Measurements from ENCODE around the gene PPARG. TPM values are rescaled to one million over a fixed set of nuclear protein-coding genes. Genes with fewer than 3 reads are reported as not detected.

Gene PPARG
- total and polyA plus RNA-seq, 4 donors: 5.2 to 15.7 (median 7.0) TPM

DNA sequence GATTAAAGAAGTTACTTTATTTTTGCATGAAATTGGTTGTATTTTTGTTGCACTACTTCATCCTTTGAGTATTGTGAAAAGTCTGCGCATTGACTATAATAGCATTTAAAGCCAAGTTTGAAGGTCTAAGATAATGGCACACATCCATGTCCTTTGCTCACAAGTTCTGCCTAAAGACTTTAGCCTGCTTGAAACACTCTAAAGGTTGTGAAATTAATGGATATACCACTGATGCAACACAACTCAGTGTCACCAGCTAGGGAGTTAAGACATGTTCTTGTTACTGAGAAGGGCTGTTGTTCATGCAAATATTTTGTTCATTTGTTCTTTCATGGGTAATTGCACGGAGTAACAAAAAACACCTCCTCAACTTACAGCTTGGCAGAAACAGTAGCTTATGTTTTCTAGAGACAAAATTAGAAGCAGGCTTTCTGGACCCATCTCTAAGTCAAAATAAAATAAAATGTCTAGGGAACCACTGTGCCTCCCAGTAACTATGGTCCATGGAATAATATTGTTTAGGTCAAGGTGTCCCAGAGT, 83.9 kb downstream of the PPARG start:
- no peak for DNase-seq (ENCODE audit: low spot score)
- Histone ChIP-seq H3K4me3 (ENCODE audit: low read depth in 1 of 3, low read length in 3 of 3) (no peak overlapping the region), H3K36me3 (ENCODE audit: control insufficient read depth in 4 of 4, insufficient read depth in 3 of 4, low read depth in 1 of 4, low read length in 3 of 4) (no peaks in the 10 kb centered on the region), H3K9me3 (ENCODE audit: control insufficient read depth in 4 of 4, low read length in 3 of 4) (no peaks in the 10 kb centered on the region), H3K27ac (ENCODE audit: low read depth in 1 of 2, low read length in 2 of 2) (no peak overlapping the region), H3K27me3 (ENCODE audit: control insufficient read depth in 4 of 4, insufficient read depth in 4 of 4, low read length in 3 of 4) (no peaks in the 10 kb centered on the region), H3K4me1 (ENCODE audit: control insufficient read depth in 4 of 4, insufficient read depth in 4 of 4, low read length in 3 of 4) (peaks cover 7 to 36% (median 30%) of the 10 kb centered on the region in 4 donors), H3K9ac (ENCODE audit: low read depth in 1 of 2, low read length in 2 of 2) (no peak overlapping the region)
- 94% methylated on average over 2 of the region's 2 CpGs for WGBS
- TF ChIP-seq, protein P1, sequence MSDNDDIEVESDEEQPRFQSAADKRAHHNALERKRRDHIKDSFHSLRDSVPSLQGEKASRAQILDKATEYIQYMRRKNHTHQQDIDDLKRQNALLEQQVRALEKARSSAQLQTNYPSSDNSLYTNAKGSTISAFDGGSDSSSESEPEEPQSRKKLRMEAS (IDR thresholded peaks at IDR 0.05): no peak
- peak in 1 of 2 donors; percentile 10 for TF ChIP-seq HNF4A (conservative IDR thresholded peaks at IDR 0.05)

DNA sequence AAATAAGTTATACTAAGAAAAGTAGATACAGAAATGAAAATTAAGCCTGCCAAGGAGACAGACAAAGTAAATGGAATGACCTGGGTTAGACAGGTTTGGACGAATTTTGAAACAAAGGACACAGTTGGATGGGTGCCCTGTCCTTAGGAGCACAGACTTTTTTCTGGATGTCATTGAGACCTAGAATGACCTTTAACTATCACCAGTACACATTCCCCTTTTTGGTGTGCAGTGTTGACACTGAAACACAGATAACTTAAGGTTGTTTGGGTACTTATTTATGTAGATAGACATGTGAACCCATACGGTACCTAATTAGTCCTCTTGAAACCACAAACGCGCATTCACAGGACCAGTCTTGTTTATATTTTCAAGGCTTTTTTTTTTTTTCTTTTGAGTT, 86.7 kb downstream of the PPARG start:
- H3K27ac ChIP-seq (ENCODE audit: low read depth in 1 of 2, low read length in 2 of 2): no peak overlapping the region
- no peaks in the 10 kb centered on the region for H3K27me3 ChIP-seq (ENCODE audit: control insufficient read depth in 4 of 4, insufficient read depth in 4 of 4, low read length in 3 of 4)
- DNase-seq (ENCODE audit: low spot score): no peak
- H3K9me3 ChIP-seq (ENCODE audit: control insufficient read depth in 4 of 4, low read length in 3 of 4): no peaks in the 10 kb centered on the region
- H3K36me3 ChIP-seq (ENCODE audit: control insufficient read depth in 4 of 4, insufficient read depth in 3 of 4, low read depth in 1 of 4, low read length in 3 of 4): no peaks in the 10 kb centered on the region
- WGBS: 49% methylated on average over 4 of the region's 4 CpGs
- no peak overlapping the region for H3K4me3 ChIP-seq (ENCODE audit: low read depth in 1 of 3, low read length in 3 of 3)
- H3K9ac ChIP-seq (ENCODE audit: low read depth in 1 of 2, low read length in 2 of 2): no peak overlapping the region
- TF ChIP-seq RXRA (IDR thresholded peaks at IDR 0.05) (peak; percentile 71 to 84), HNF4A (conservative IDR thresholded peaks at IDR 0.05) (peak; percentile 38 to 42), RAD21 (IDR thresholded peaks at IDR 0.05) (peak in 1 of 2 donors; percentile 30), HNF4G (IDR thresholded peaks at IDR 0.05) (no peak), SP1 (IDR thresholded peaks at IDR 0.05) (peak; percentile 32), EGR1 (IDR thresholded peaks at IDR 0.05; ENCODE audit: low read depth in 2 of 2) (no peak)
- H3K4me1 ChIP-seq (ENCODE audit: control insufficient read depth in 4 of 4, insufficient read depth in 4 of 4, low read length in 3 of 4): peaks cover 7 to 32% (median 29%) of the 10 kb centered on the region in 4 donors

DNA sequence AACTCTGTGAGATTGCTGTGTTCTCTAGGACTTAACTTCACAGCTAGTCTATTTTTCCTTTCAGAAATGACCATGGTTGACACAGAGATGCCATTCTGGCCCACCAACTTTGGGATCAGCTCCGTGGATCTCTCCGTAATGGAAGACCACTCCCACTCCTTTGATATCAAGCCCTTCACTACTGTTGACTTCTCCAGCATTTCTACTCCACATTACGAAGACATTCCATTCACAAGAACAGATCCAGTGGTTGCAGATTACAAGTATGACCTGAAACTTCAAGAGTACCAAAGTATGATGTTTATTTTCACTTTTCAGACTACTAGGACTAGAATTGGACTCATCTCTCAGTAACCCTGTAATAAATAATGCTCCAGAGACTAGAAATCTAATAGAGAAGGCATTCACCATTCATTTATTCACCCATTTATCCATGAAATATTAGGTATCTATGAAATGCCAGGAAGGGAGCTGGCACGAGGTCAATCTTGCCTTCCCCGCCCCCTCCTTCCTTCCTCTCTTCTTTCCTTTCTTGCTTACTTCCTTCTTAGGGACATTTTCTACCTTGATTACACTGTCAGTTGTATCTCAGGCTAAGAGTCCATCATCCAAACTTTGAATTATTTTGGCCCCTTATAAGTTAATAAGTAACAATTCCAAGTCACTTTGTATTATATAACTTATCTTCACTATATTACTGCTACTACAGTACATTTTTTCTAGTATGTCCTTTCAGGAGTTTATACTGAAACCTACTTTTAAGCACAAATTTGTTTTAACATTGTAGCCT, 91.0 kb downstream of the PPARG start:
- H3K4me3 ChIP-seq (ENCODE audit: low read depth in 1 of 3, low read length in 3 of 3): no peak overlapping the region
- peaks cover 5 to 16% (median 12%) of the 10 kb centered on the region in 4 donors for H3K4me1 ChIP-seq (ENCODE audit: control insufficient read depth in 4 of 4, insufficient read depth in 4 of 4, low read length in 3 of 4)
- WGBS: 84% methylated on average over 5 of the region's 5 CpGs
- no peak for DNase-seq (ENCODE audit: low spot score)
- TF ChIP-seq FOXA2 (IDR thresholded peaks at IDR 0.05) (no peak), RXRA (IDR thresholded peaks at IDR 0.05) (no peak), RAD21 (IDR thresholded peaks at IDR 0.05) (no peak), GABPA (IDR thresholded peaks at IDR 0.05 in 1 of 2, conservative IDR thresholded peaks at IDR 0.05 in 1 of 2) (no peak), JUND (IDR thresholded peaks at IDR 0.05) (no peak), TAF1 (conservative IDR thresholded peaks at IDR 0.05) (no peak), FOXA1 (IDR thresholded peaks at IDR 0.05) (no peak), HNF4A (conservative IDR thresholded peaks at IDR 0.05) (no peak)
- TF ChIP-seq, protein P2, sequence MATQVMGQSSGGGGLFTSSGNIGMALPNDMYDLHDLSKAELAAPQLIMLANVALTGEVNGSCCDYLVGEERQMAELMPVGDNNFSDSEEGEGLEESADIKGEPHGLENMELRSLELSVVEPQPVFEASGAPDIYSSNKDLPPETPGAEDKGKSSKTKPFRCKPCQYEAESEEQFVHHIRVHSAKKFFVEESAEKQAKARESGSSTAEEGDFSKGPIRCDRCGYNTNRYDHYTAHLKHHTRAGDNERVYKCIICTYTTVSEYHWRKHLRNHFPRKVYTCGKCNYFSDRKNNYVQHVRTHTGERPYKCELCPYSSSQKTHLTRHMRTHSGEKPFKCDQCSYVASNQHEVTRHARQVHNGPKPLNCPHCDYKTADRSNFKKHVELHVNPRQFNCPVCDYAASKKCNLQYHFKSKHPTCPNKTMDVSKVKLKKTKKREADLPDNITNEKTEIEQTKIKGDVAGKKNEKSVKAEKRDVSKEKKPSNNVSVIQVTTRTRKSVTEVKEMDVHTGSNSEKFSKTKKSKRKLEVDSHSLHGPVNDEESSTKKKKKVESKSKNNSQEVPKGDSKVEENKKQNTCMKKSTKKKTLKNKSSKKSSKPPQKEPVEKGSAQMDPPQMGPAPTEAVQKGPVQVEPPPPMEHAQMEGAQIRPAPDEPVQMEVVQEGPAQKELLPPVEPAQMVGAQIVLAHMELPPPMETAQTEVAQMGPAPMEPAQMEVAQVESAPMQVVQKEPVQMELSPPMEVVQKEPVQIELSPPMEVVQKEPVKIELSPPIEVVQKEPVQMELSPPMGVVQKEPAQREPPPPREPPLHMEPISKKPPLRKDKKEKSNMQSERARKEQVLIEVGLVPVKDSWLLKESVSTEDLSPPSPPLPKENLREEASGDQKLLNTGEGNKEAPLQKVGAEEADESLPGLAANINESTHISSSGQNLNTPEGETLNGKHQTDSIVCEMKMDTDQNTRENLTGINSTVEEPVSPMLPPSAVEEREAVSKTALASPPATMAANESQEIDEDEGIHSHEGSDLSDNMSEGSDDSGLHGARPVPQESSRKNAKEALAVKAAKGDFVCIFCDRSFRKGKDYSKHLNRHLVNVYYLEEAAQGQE (IDR thresholded peaks at IDR 0.05): no peak
- TF ChIP-seq, protein P3, sequence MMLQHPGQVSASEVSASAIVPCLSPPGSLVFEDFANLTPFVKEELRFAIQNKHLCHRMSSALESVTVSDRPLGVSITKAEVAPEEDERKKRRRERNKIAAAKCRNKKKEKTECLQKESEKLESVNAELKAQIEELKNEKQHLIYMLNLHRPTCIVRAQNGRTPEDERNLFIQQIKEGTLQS (IDR thresholded peaks at IDR 0.05): no peak
- H3K9ac ChIP-seq (ENCODE audit: low read depth in 1 of 2, low read length in 2 of 2): no peak overlapping the region
- no peaks in the 10 kb centered on the region for H3K9me3 ChIP-seq (ENCODE audit: control insufficient read depth in 4 of 4, low read length in 3 of 4)
- no peaks in the 10 kb centered on the region for H3K27me3 ChIP-seq (ENCODE audit: control insufficient read depth in 4 of 4, insufficient read depth in 4 of 4, low read length in 3 of 4)
- no peak overlapping the region for H3K27ac ChIP-seq (ENCODE audit: low read depth in 1 of 2, low read length in 2 of 2)
- peaks cover 0 to 7% (median 1%) of the 10 kb centered on the region in 4 donors for H3K36me3 ChIP-seq (ENCODE audit: control insufficient read depth in 4 of 4, insufficient read depth in 3 of 4, low read depth in 1 of 4, low read length in 3 of 4)
